ENCODE data around the gene PRKCA.
"Not testable (repeated sequence)": the region's sequence is repeated elsewhere in the genome, so short reads cannot be mapped to it uniquely, and the experiment has no call there.

Gene PRKCA

GRCh38 chr17:66446419-66446818, 144.0 kb downstream of the PRKCA start:
- DNase-seq: no peak

GRCh38 chr17:66447159-66447558, 144.7 kb downstream of the PRKCA start:
- DNase-seq: no peak

- DNase-seq: no peak
These were observed 145.7 kb downstream of the PRKCA start for GRCh38 chr17:66448026-66448639.

GRCh38 chr17:66449418-66449977, 147.1 kb downstream of the PRKCA start:
- no peak for DNase-seq

- peak in 1 of 3 experiments; percentile 7 for DNase-seq
These were observed 147.8 kb downstream of the PRKCA start for GRCh38 chr17:66450008-66450851.

- DNase-seq: no peak
These were observed 148.4 kb downstream of the PRKCA start for GRCh38 chr17:66450852-66451158.

GRCh38 chr17:66451188-66452149, 149.1 kb downstream of the PRKCA start:
- DNase-seq: no peak

- peak in 1 of 3 experiments; percentile 29 for DNase-seq
These were observed 152.6 kb downstream of the PRKCA start for GRCh38 chr17:66455060-66455459.

- not testable (repeated sequence) for DNase-seq
These were observed 155.1 kb downstream of the PRKCA start for GRCh38 chr17:66457499-66457898.

GRCh38 chr17:66458782-66459181, 156.4 kb downstream of the PRKCA start:
- DNase-seq: no peak

GRCh38 chr17:66459811-66460270, 157.4 kb downstream of the PRKCA start:
- no peak for DNase-seq

- no peak for DNase-seq
These were observed 158.1 kb downstream of the PRKCA start for GRCh38 chr17:66460558-66460957.

- DNase-seq: no peak
These were observed 159.1 kb downstream of the PRKCA start for GRCh38 chr17:66461343-66461995.

- no peak for DNase-seq
These were observed 159.6 kb downstream of the PRKCA start for GRCh38 chr17:66462010-66462409.

GRCh38 chr17:66464921-66465320, 162.5 kb downstream of the PRKCA start:
- no peak for DNase-seq

GRCh38 chr17:66465701-66466100, 163.3 kb downstream of the PRKCA start:
- DNase-seq: no peak

- DNase-seq: no peak
These were observed 163.8 kb downstream of the PRKCA start for GRCh38 chr17:66466106-66466820.

GRCh38 chr17:66466840-66467367, 164.5 kb downstream of the PRKCA start:
- DNase-seq: no peak

- DNase-seq: no peak
These were observed 165.4 kb downstream of the PRKCA start for GRCh38 chr17:66467766-66468165.

GRCh38 chr17:66468241-66469087, 166.1 kb downstream of the PRKCA start:
- DNase-seq: no peak

GRCh38 chr17:66469088-66469442, 166.7 kb downstream of the PRKCA start:
- DNase-seq: no peak

Data from NCI-H1417 (cell line).